ENCODE data around the gene BAX.
"Not testable (repeated sequence)": the region's sequence is repeated elsewhere in the genome, so short reads cannot be mapped to it uniquely, and the experiment has no call there.

The BAX gene

GRCh38 chr19:48914181-48914580, 40.5 kb upstream of the BAX start:
- no peak for TF ChIP-seq CTCF (IDR thresholded peaks at IDR 0.05; ENCODE audit: insufficient read depth, low read depth, low read length, missing control alignments)
- DNase-seq (ENCODE audit: low read depth) = no peak
- no peak overlapping the region for H3K4me3 ChIP-seq (ENCODE audit: low read depth, low read length)

GRCh38 chr19:48915757-48916156, 38.9 kb upstream of the BAX start:
- no peak for TF ChIP-seq CTCF (IDR thresholded peaks at IDR 0.05; ENCODE audit: insufficient read depth, low read depth, low read length, missing control alignments)
- no peak overlapping the region for H3K4me3 ChIP-seq (ENCODE audit: low read depth, low read length)
- no peak for DNase-seq (ENCODE audit: low read depth)

DNA sequence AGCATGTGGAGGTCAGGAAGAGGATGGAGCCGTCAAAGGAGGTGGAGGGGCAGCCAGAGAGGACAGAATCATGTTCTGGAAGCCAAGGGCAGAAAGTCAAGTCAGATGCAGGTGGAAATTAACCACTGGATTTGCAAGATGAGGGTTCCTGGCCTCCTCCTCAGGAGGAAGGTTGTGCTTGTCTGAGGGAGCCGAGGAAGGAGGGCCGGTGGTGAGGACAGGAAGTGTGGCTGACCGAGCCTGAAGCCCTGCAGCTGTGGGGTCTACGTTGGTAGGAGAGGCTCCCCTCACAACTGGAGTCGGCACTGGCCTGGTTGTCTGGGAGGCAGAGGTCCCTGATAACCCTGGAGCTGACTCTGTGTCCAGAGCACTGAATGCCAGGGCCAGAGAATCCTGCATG, 36.6 kb upstream of the BAX start:
- peak; percentile 46 for DNase-seq (ENCODE audit: low read depth)
- no peak for TF ChIP-seq CTCF (IDR thresholded peaks at IDR 0.05; ENCODE audit: insufficient read depth, low read depth, low read length, missing control alignments)
- H3K4me3 ChIP-seq (ENCODE audit: low read depth, low read length) = no peak overlapping the region

DNA sequence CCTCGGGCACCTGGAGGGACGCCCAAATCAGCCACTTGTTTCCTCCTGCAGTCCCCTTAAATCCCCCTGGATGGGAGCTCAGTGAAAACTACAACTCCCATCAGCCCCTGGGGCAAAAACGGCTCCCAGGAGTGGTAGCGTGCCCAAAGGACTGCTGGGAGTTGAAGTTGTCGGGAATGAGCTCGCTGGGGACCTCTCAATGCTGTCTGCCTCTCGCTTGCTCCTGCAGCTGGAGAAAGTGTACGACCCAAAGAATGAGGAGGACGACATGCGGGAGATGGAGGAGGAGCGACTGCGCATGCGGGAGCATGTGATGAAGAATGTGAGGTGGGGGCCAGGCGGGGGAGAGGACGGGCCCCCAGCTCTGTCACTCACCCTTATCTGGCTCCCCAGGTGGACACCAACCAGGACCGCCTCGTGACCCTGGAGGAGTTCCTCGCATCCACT, 35.9 kb upstream of the BAX start:
- H3K4me3 ChIP-seq (ENCODE audit: low read depth, low read length) = no peak overlapping the region
- no peak for DNase-seq (ENCODE audit: low read depth)
- no peak for TF ChIP-seq CTCF (IDR thresholded peaks at IDR 0.05; ENCODE audit: insufficient read depth, low read depth, low read length, missing control alignments)

- DNase-seq (ENCODE audit: low read depth) = not testable (repeated sequence)
Measured at GRCh38 chr19:48919271-48919670, 35.4 kb upstream of the BAX start.

GRCh38 chr19:48920949-48921348, 33.7 kb upstream of the BAX start:
- H3K4me3 ChIP-seq (ENCODE audit: low read depth, low read length) = no peak overlapping the region
- no peak for TF ChIP-seq CTCF (IDR thresholded peaks at IDR 0.05; ENCODE audit: insufficient read depth, low read depth, low read length, missing control alignments)
- DNase-seq (ENCODE audit: low read depth) = no peak

More at GRCh38 chr19:48919271-48919670, 35.4 kb upstream of the BAX start:
- not testable (repeated sequence) for H3K4me3 ChIP-seq (ENCODE audit: low read depth, low read length)

DNA sequence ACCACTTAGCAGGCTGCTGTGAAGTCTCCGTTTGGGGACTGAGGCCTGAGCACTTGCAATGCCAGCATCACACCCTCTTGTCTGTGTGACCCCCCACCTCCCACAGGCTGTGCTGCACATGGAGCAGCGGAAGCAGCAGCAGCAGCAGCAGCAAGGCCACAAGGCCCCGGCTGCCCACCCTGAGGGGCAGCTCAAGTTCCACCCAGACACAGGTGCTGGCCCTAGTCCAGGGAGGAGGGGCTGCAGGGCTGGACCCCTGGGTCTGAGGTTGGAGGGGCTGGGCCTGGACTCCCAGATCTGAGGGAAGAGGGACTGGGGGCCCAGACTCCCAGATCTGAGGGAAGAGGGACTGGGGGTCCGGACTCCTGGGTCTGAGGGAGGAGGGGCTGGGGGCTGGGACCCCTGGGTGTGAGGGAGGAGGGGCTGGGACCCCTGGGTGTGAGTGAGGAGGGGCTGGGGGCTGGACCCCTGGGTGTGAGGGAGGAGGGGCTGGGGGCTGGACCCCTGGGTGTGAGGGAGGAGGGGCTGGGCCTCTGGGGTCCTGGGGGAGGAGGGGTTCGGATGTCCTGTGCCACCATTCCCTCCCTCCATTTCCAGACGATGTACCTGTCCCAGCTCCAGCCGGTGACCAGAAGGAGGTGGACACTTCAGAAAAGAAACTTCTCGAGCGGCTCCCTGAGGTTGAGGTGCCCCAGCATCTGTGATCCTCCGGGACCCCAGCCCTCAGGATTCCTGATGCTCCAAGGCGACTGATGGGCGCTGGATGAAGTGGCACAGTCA, 32.8 kb upstream of the BAX start:
- TF ChIP-seq CTCF (IDR thresholded peaks at IDR 0.05; ENCODE audit: insufficient read depth, low read depth, low read length, missing control alignments) = no peak
- no peak overlapping the region for H3K4me3 ChIP-seq (ENCODE audit: low read depth, low read length)
- DNase-seq (ENCODE audit: low read depth) = no peak
